HepG2 (cell line): ENCODE data around the gene GAL3ST2. TPM values are rescaled to one million over a fixed set of nuclear protein-coding genes. Genes with fewer than 3 reads are reported as not detected.

ENCODE experiments used
- ATAD3A ChIP-seq: sonication (generic); formaldehyde crosslinking; IDR thresholded peaks from 2 replicates; pipeline ENCODE4 v1.4.0; 2020; ENCODE audit warnings: missing genetic modification reagents
- CHD4 ChIP-seq: fragments of 200-600 bp; sonication (generic); IDR thresholded peaks from 2 replicates; pipeline ENCODE4 v1.7.0; 2017; ENCODE audit warnings: mild to moderate bottlenecking, low read length, borderline replicate concordance
- HNRNPL ChIP-seq: fragments of 200-400 bp; formaldehyde crosslinking; IDR thresholded peaks from 2 replicates; pipeline ENCODE4 v1.6.1; 2017; ENCODE audit warnings: mild to moderate bottlenecking, low read depth, low read length
- KAT2B ChIP-seq: fragments of 150-350 bp; IDR thresholded peaks from 2 replicates; pipeline ENCODE4 v1.6.1; 2014; ENCODE audit warnings: low read depth, low read length, borderline replicate concordance
- SP1 ChIP-seq, 2 experiments: fragments of 450-650 bp in 1 of 2; sonication (generic) in 1 of 2; formaldehyde crosslinking in 1 of 2; IDR thresholded peaks; 2 replicates each; pipeline versions ENCODE4 v1.4.0 to v1.6.1; 2016 to 2020; ENCODE audit warnings: missing genetic modification reagents in 1 of 2
- ZMYM3 ChIP-seq: sonication (generic); formaldehyde crosslinking; IDR thresholded peaks from 2 replicates; pipeline ENCODE4 v1.5.1; 2020; ENCODE audit warnings: mild to moderate bottlenecking, missing genetic modification reagents
- ZNF788 ChIP-seq: sonication (generic); formaldehyde crosslinking; IDR thresholded peaks from 2 replicates; pipeline ENCODE4 v1.5.0; 2020; ENCODE audit warnings: mild to moderate bottlenecking, missing genetic modification reagents, borderline replicate concordance
- ZNF839 ChIP-seq: sonication (generic); formaldehyde crosslinking; IDR thresholded peaks from 2 replicates; pipeline ENCODE4 v1.4.0; 2020; ENCODE audit warnings: missing genetic modification reagents, mild to moderate bottlenecking, borderline replicate concordance
- polyA plus RNA-seq, 8 experiments: library from polyadenylated mRNA; depleted of rRNA in 3 of 8; stranded (reverse) in 7 of 8; unstranded in 1 of 8; fragments of >200 nt; fragmentation: Illumina TruSeq in 4 of 8; extraction: Trizol in 4 of 8; gene quantifications; 2 replicates each; pipeline versions ENCODE4 v1.2.1 to v1.2.3, GENCODE V29; 2011 to 2016; ENCODE audit warnings: low read depth in 4 of 8, missing spikeins in 1 of 8, mixed read lengths in 1 of 8; ENCODE audit not compliant: insufficient read depth in 1 of 8
- total RNA-seq, 5 experiments: library from RNA; depleted of rRNA; stranded (reverse); fragments of >200 nt; fragmentation: Illumina TruSeq; extraction: Trizol; gene quantifications; 2 replicates each; pipeline ENCODE4 v1.2.3, GENCODE V29; 2016; ENCODE audit warnings: low read depth in 1 of 5
- TF ChIP-seq, protein P1 (sequence below): sonication (generic); formaldehyde crosslinking; IDR thresholded peaks from 2 replicates; pipeline ENCODE4 v1.4.0; 2020; ENCODE audit warnings: mild to moderate bottlenecking, missing genetic modification reagents
- TF ChIP-seq, protein P2 (sequence below): sonication (generic); formaldehyde crosslinking; IDR thresholded peaks from 2 replicates; pipeline ENCODE4 v1.5.1; 2020; ENCODE audit warnings: mild to moderate bottlenecking, missing genetic modification reagents
- TF ChIP-seq, protein P3 (sequence below): IDR thresholded peaks from 2 replicates; pipeline ENCODE4 v1.6.1; 2016; ENCODE audit warnings: missing compliant biosample characterization, missing genetic modification reagents, borderline replicate concordance
- TF ChIP-seq, protein P4 (sequence below): sonication (generic); formaldehyde crosslinking; conservative IDR thresholded peaks from 2 replicates; pipeline ENCODE4 v1.4.0; 2020; ENCODE audit warnings: missing genetic modification reagents
- TF ChIP-seq, protein P5 (sequence below): sonication (generic); formaldehyde crosslinking; conservative IDR thresholded peaks from 2 replicates; pipeline ENCODE4 v1.8.0; 2022; ENCODE audit warnings: low read depth, missing genetic modification reagents
- TF ChIP-seq, protein P6 (sequence below): sonication (generic); formaldehyde crosslinking; IDR thresholded peaks from 2 replicates; pipeline ENCODE4 v1.5.1; 2020; ENCODE audit warnings: mild to moderate bottlenecking, missing genetic modification reagents, moderate library complexity

Gene GAL3ST2
- total and polyA plus RNA-seq, 2 of the 13 experiments (the other 11 are each of a cell fraction or from before 2014, with no cell fraction given): 0.17 to 0.20 TPM

DNA sequence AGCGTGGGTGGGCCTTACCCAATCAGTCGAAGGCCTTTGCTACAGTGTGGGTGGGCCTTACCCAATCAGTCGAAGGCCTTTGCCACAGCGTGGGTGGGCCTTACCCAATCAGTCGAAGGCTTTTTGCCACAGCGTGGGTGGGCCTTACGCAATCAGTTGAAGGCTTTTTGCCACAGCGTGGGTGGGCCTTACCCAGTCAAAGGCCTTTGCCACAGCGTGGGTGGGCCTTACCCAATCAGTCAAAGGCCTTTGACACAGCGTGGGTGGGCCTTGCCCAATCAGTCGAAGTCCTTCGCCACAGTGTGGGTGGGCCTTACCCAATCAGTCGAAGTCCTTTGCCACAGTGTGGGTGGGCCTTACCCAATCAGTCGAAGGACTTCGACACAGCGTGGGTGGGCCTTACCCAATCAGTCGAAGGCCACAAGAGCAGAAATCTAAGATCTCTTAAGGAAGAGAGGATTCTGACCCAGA is 16.3 kb upstream of the GAL3ST2 start (continued):
- TF ChIP-seq, protein P1, sequence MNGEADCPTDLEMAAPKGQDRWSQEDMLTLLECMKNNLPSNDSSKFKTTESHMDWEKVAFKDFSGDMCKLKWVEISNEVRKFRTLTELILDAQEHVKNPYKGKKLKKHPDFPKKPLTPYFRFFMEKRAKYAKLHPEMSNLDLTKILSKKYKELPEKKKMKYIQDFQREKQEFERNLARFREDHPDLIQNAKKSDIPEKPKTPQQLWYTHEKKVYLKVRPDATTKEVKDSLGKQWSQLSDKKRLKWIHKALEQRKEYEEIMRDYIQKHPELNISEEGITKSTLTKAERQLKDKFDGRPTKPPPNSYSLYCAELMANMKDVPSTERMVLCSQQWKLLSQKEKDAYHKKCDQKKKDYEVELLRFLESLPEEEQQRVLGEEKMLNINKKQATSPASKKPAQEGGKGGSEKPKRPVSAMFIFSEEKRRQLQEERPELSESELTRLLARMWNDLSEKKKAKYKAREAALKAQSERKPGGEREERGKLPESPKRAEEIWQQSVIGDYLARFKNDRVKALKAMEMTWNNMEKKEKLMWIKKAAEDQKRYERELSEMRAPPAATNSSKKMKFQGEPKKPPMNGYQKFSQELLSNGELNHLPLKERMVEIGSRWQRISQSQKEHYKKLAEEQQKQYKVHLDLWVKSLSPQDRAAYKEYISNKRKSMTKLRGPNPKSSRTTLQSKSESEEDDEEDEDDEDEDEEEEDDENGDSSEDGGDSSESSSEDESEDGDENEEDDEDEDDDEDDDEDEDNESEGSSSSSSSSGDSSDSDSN (CRISPR knock-in tag): peak; percentile 40; the same call in 1 of the 2 replicates
- TF ChIP-seq, protein P2, sequence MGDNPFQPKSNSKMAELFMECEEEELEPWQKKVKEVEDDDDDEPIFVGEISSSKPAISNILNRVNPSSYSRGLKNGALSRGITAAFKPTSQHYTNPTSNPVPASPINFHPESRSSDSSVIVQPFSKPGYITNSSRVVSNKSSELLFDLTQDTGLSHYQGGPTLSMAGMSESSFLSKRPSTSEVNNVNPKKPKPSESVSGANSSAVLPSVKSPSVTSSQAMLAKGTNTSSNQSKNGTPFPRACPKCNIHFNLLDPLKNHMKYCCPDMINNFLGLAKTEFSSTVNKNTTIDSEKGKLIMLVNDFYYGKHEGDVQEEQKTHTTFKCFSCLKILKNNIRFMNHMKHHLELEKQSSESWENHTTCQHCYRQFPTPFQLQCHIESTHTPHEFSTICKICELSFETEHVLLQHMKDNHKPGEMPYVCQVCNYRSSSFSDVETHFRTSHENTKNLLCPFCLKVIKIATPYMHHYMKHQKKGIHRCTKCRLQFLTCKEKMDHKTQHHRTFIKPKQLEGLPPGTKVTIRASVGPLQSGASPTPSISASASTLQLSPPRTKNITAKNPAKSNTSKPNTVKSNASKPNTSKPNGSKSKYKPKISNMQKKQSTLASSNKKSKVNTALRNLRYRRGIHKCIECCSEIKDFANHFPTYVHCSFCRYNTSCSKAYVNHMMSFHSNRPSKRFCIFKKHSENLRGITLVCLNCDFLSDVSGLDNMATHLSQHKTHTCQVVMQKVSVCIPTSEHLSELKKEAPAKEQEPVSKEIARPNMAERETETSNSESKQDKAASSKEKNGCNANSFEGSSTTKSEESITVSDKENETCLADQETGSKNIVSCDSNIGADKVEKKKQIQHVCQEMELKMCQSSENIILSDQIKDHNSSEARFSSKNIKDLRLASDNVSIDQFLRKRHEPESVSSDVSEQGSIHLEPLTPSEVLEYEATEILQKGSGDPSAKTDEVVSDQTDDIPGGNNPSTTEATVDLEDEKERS: peak; percentile 84; the same call in 1 of the 2 replicates
- TF ChIP-seq, protein P3, sequence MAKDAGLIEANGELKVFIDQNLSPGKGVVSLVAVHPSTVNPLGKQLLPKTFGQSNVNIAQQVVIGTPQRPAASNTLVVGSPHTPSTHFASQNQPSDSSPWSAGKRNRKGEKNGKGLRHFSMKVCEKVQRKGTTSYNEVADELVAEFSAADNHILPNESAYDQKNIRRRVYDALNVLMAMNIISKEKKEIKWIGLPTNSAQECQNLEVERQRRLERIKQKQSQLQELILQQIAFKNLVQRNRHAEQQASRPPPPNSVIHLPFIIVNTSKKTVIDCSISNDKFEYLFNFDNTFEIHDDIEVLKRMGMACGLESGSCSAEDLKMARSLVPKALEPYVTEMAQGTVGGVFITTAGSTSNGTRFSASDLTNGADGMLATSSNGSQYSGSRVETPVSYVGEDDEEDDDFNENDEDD: no peak
- TF ChIP-seq ZNF839 (CRISPR knock-in tag): 0 out of 2 replicates have a peak, but pooled peaks have one; percentile 39
- TF ChIP-seq, protein P4, sequence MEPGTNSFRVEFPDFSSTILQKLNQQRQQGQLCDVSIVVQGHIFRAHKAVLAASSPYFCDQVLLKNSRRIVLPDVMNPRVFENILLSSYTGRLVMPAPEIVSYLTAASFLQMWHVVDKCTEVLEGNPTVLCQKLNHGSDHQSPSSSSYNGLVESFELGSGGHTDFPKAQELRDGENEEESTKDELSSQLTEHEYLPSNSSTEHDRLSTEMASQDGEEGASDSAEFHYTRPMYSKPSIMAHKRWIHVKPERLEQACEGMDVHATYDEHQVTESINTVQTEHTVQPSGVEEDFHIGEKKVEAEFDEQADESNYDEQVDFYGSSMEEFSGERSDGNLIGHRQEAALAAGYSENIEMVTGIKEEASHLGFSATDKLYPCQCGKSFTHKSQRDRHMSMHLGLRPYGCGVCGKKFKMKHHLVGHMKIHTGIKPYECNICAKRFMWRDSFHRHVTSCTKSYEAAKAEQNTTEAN (CRISPR knock-in tag): no peak
- no peak for TF ChIP-seq SP1 (IDR thresholded peaks at IDR 0.05)
- 0 out of 2 replicates have a peak, but pooled peaks have one; percentile 23 for TF ChIP-seq SP1 (CRISPR knock-in tag; IDR thresholded peaks at IDR 0.05)
- TF ChIP-seq ZNF788 (CRISPR knock-in tag): 0 out of 2 replicates have a peak, but pooled peaks have one; percentile 30
- TF ChIP-seq HNRNPL: 0 out of 2 replicates have a peak, but pooled peaks have one; percentile 25
- TF ChIP-seq, protein P5, sequence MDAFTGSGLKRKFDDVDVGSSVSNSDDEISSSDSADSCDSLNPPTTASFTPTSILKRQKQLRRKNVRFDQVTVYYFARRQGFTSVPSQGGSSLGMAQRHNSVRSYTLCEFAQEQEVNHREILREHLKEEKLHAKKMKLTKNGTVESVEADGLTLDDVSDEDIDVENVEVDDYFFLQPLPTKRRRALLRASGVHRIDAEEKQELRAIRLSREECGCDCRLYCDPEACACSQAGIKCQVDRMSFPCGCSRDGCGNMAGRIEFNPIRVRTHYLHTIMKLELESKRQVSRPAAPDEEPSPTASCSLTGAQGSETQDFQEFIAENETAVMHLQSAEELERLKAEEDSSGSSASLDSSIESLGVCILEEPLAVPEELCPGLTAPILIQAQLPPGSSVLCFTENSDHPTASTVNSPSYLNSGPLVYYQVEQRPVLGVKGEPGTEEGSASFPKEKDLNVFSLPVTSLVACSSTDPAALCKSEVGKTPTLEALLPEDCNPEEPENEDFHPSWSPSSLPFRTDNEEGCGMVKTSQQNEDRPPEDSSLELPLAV: no peak
- TF ChIP-seq KAT2B: no peak
- TF ChIP-seq CHD4: peak; percentile 100
- peak; percentile 97 for TF ChIP-seq ZMYM3 (CRISPR knock-in tag)
- peak; percentile 16; the same call in 1 of the 2 replicates for TF ChIP-seq ATAD3A (CRISPR knock-in tag)
- TF ChIP-seq, protein P6, sequence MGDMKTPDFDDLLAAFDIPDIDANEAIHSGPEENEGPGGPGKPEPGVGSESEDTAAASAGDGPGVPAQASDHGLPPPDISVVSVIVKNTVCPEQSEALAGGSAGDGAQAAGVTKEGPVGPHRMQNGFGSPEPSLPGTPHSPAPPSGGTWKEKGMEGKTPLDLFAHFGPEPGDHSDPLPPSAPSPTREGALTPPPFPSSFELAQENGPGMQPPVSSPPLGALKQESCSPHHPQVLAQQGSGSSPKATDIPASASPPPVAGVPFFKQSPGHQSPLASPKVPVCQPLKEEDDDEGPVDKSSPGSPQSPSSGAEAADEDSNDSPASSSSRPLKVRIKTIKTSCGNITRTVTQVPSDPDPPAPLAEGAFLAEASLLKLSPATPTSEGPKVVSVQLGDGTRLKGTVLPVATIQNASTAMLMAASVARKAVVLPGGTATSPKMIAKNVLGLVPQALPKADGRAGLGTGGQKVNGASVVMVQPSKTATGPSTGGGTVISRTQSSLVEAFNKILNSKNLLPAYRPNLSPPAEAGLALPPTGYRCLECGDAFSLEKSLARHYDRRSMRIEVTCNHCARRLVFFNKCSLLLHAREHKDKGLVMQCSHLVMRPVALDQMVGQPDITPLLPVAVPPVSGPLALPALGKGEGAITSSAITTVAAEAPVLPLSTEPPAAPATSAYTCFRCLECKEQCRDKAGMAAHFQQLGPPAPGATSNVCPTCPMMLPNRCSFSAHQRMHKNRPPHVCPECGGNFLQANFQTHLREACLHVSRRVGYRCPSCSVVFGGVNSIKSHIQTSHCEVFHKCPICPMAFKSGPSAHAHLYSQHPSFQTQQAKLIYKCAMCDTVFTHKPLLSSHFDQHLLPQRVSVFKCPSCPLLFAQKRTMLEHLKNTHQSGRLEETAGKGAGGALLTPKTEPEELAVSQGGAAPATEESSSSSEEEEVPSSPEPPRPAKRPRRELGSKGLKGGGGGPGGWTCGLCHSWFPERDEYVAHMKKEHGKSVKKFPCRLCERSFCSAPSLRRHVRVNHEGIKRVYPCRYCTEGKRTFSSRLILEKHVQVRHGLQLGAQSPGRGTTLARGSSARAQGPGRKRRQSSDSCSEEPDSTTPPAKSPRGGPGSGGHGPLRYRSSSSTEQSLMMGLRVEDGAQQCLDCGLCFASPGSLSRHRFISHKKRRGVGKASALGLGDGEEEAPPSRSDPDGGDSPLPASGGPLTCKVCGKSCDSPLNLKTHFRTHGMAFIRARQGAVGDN (CRISPR knock-in tag): peak; percentile 42; the same call in 1 of the 2 replicates
